ENCODE results near the gene TADA2B. TPM values are rescaled to one million over a fixed set of nuclear protein-coding genes. Genes with fewer than 3 reads are reported as not detected.
A peak's percentile ranks its signal among the peaks of the same experiment; 100 is the strongest.

TADA2B gene
- total RNA-seq: 21.3 and 29.0 TPM in 2 replicates
- polyA plus RNA-seq: 21.5 and 22.0 TPM in 2 replicates

DNA sequence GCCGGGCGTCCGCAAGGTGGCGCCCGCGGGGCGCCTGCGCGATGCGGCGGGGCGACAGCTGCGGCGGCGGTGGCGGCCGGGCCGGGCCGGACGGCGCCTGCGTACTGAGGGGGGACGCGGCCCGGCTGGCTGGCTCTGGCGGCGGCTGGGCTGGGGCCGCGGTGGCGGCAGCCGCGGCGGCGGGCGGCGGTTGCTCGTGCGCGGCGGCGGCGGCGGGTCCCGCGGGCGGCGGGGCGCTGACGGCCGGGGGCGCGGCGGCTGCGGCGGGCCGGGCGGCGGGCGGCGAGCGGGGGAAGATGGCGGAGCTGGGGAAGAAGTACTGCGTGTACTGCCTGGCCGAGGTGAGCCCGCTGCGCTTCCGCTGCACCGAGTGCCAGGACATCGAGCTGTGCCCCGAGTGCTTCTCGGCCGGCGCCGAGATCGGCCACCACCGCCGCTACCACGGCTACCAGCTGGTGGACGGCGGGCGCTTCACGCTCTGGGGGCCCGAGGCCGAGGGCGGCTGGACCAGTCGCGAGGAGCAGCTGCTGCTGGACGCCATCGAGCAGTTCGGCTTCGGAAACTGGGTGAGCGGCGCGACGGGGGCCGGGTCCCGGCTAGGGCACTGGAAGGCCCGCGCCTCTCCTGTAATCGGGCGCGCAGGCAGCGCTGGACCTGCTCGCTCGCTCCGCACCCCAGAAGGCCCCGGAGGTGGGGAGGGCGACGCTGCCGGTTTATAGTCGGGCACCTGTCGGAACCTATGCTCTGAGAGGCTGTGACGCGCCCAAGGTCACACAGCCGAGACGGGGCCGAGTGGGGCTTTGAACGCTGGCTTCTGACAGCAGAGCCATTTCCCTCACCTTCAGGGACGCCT, at the start of gene TADA2B:
Gene TADA2B (plus strand): TSS at position 89 of the 853 bp plus-strand sequence. CDS start 208 bp downstream, at position 297.
- Histone ChIP-seq H3K4me1 (ENCODE audit: low read depth) (peaks cover 6% of the 10 kb centered on the region), H3K36me3 (no peaks in the 10 kb centered on the region), H3K9me3 (ENCODE audit: low read depth) (no peaks in the 10 kb centered on the region), H3K4me3 (peak within 1 kb of the TSS; percentile 78), H3K27ac (peak within 1 kb of the TSS; percentile 75), H3K27me3 (no peaks in the 10 kb centered on the region)
- peak; percentile 50 to 53 for DNase-seq (ENCODE audit: low read depth in 1 of 2, low spot score in 1 of 2)
- TF ChIP-seq, protein P1, sequence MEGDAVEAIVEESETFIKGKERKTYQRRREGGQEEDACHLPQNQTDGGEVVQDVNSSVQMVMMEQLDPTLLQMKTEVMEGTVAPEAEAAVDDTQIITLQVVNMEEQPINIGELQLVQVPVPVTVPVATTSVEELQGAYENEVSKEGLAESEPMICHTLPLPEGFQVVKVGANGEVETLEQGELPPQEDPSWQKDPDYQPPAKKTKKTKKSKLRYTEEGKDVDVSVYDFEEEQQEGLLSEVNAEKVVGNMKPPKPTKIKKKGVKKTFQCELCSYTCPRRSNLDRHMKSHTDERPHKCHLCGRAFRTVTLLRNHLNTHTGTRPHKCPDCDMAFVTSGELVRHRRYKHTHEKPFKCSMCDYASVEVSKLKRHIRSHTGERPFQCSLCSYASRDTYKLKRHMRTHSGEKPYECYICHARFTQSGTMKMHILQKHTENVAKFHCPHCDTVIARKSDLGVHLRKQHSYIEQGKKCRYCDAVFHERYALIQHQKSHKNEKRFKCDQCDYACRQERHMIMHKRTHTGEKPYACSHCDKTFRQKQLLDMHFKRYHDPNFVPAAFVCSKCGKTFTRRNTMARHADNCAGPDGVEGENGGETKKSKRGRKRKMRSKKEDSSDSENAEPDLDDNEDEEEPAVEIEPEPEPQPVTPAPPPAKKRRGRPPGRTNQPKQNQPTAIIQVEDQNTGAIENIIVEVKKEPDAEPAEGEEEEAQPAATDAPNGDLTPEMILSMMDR (IDR thresholded peaks at IDR 0.05; ENCODE audit: low read depth, low read length): no peak

GRCh38 chr4:6996481-6996880, 46.7 kb upstream of the TADA2B start:
- H3K9me3 ChIP-seq (ENCODE audit: low read depth): no peaks in the 10 kb centered on the region
- peaks cover 21% of the 10 kb centered on the region for H3K36me3 ChIP-seq
- no peak overlapping the region for H3K27ac ChIP-seq
- no peak for DNase-seq (ENCODE audit: low read depth in 1 of 2, low spot score in 1 of 2)
- no peaks in the 10 kb centered on the region for H3K27me3 ChIP-seq
- H3K4me3 ChIP-seq: no peak overlapping the region
- TF ChIP-seq, protein P1 (IDR thresholded peaks at IDR 0.05; ENCODE audit: low read depth, low read length): no peak
- H3K4me1 ChIP-seq (ENCODE audit: low read depth): no peaks in the 10 kb centered on the region

DNA sequence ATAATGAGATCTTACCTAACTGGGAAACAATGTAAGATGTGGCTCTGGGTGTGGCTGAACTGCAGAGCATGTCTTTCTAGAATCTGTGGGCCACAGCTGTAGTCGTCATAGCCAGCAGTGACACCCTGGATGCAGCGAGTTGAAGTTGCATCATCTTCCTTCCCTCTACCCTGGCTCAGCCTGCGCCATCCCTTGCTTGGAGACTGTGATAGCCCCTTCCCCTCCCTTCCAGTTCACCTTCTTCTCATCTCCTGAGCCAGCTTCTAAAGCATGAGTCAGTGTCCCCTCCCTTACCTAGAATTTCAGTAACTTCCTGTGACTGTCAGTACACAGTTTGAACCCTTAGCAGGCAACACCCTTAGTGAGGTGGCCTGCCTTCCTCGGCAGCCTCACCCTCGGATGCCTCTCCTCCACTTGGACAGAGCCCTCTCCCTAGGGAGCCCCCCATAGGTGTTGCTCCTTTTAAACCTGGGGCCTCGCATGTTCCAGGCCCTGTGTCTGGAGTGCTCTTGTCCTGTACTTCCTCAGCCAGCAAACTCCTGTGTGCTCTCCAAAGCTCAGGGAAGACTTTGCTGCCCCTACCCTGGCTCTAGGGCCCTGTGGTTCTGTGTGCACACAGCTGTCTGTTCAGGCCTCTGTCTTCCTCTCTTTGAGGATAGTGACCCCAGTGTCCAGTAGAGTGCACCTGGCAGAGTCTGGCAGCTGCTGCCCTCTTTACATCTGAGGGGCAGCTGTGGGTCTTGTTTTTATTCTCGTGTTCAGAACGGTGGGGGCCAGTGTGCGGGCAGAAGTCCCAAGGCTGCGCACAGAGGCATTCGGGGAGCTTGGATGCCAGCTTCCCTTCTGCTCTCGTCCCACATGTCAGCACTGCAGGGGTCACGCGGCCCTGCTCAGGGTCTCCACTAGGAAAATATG, 43.7 kb upstream of the TADA2B start:
- TF ChIP-seq, protein P1 (IDR thresholded peaks at IDR 0.05; ENCODE audit: low read depth, low read length): no peak
- peaks cover 24% of the 10 kb centered on the region for H3K36me3 ChIP-seq
- no peaks in the 10 kb centered on the region for H3K4me1 ChIP-seq (ENCODE audit: low read depth)
- no peaks in the 10 kb centered on the region for H3K9me3 ChIP-seq (ENCODE audit: low read depth)
- H3K4me3 ChIP-seq: no peak overlapping the region
- no peak overlapping the region for H3K27ac ChIP-seq
- H3K27me3 ChIP-seq: no peaks in the 10 kb centered on the region
- no peak for DNase-seq (ENCODE audit: low read depth in 1 of 2, low spot score in 1 of 2)

DNA sequence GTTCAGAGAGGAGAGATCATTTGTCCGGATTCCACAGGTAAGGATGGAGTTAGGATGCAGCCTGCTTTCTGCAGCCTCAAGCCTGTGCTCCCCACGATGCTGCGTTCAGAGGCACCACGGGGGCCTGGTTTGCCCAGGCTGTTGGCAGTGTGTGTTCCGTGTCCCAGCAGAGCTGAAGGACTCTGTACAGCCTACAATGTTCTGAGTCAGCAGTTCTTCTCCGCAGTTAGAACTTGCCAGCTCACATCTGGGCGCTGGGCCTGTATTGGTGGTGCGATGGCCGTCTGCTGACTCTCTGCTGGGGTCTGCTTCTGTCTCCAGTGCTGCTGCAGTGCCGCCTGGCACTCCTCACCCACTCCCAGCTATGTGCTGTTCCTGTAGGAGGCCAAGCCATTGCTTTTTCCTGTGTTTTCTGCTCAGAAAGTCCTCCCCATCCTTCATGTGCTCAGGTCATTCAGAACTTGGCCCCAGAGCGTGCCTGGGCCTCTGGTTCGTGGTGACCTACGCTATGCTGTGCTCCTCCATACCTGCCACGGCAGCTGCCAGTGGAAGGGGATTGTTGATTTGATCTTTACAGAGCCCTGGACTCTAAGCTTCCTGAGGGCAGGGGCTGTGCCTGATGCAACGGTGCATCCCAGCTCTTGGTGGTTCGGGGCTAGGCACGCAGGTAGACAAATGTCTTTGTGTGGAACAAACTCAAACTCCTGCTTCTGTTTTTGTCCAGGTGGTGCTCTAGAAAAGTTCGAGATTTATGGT, 42.6 kb upstream of the TADA2B start:
- H3K4me1 ChIP-seq (ENCODE audit: low read depth): no peaks in the 10 kb centered on the region
- no peak overlapping the region for H3K4me3 ChIP-seq
- no peak for DNase-seq (ENCODE audit: low read depth in 1 of 2, low spot score in 1 of 2)
- TF ChIP-seq, protein P1 (IDR thresholded peaks at IDR 0.05; ENCODE audit: low read depth, low read length): no peak
- H3K36me3 ChIP-seq: peaks cover 29% of the 10 kb centered on the region
- no peak overlapping the region for H3K27ac ChIP-seq
- H3K27me3 ChIP-seq: no peaks in the 10 kb centered on the region
- no peaks in the 10 kb centered on the region for H3K9me3 ChIP-seq (ENCODE audit: low read depth)

GRCh38 chr4:7001271-7001670, 41.9 kb upstream of the TADA2B start:
- Histone ChIP-seq H3K4me3 (no peak overlapping the region), H3K27ac (no peak overlapping the region), H3K9me3 (ENCODE audit: low read depth) (no peaks in the 10 kb centered on the region), H3K27me3 (no peaks in the 10 kb centered on the region), H3K36me3 (peaks cover 28% of the 10 kb centered on the region), H3K4me1 (ENCODE audit: low read depth) (no peaks in the 10 kb centered on the region)
- DNase-seq (ENCODE audit: low read depth in 1 of 2, low spot score in 1 of 2): no peak
- TF ChIP-seq, protein P1 (IDR thresholded peaks at IDR 0.05; ENCODE audit: low read depth, low read length): no peak
